HepG2 (cell line): ENCODE measurements around the gene HIPK2. TPM values are rescaled to one million over a fixed set of nuclear protein-coding genes. Genes with fewer than 3 reads are reported as not detected.
A peak's percentile ranks its signal among the peaks of the same experiment; 100 is the strongest.

ENCODE experiments used
- HNF1B ChIP-seq: sonication (generic); formaldehyde crosslinking; IDR thresholded peaks from 2 replicates; pipeline ENCODE4 v1.5.1; 2020; ENCODE audit warnings: mild to moderate bottlenecking, moderate library complexity, missing genetic modification reagents
- PTBP1 ChIP-seq: fragments of 200-400 bp; formaldehyde crosslinking; IDR thresholded peaks from 2 replicates; pipeline ENCODE4 v1.6.1; 2018; ENCODE audit warnings: low read length, low read depth; ENCODE audit not compliant: poor library complexity, severe bottlenecking
- RBM39 ChIP-seq: fragments of 200-400 bp; formaldehyde crosslinking; IDR thresholded peaks from one replicate; pipeline ENCODE4 v1.6.1; 2018; ENCODE audit warnings: antibody characterized with exemption, mild to moderate bottlenecking, low read depth, low read length; ENCODE audit not compliant: poor library complexity, severe bottlenecking
- RERE ChIP-seq: IDR thresholded peaks from 2 replicates; pipeline ENCODE4 v1.6.1; 2016; ENCODE audit warnings: low read depth, missing genetic modification reagents, missing compliant biosample characterization
- SP140L ChIP-seq: sonication (generic); formaldehyde crosslinking; IDR thresholded peaks from 2 replicates; pipeline ENCODE4 v1.4.0; 2020; ENCODE audit warnings: missing genetic modification reagents, borderline replicate concordance
- ZNF362 ChIP-seq: sonication (generic); formaldehyde crosslinking; IDR thresholded peaks from 2 replicates; pipeline ENCODE4 v1.4.0; 2020; ENCODE audit warnings: missing genetic modification reagents, mild to moderate bottlenecking, borderline replicate concordance
- ZNF44 ChIP-seq: sonication (generic); formaldehyde crosslinking; IDR thresholded peaks from 2 replicates; pipeline ENCODE4 v1.5.1; 2020; ENCODE audit warnings: mild to moderate bottlenecking, missing genetic modification reagents
- ZNF569 ChIP-seq: sonication (generic); formaldehyde crosslinking; IDR thresholded peaks from 2 replicates; pipeline ENCODE4 v1.5.0; 2020; ENCODE audit warnings: mild to moderate bottlenecking, missing genetic modification reagents, moderate library complexity, borderline replicate concordance
- ZNF800 ChIP-seq: sonication (generic); formaldehyde crosslinking; IDR thresholded peaks from 2 replicates; pipeline ENCODE4 v1.4.0; 2020; ENCODE audit warnings: missing genetic modification reagents
- ZSCAN30 ChIP-seq: sonication (generic); formaldehyde crosslinking; IDR thresholded peaks from 2 replicates; pipeline ENCODE4 v1.5.0; 2020; ENCODE audit warnings: mild to moderate bottlenecking, missing genetic modification reagents
- polyA plus RNA-seq, 8 experiments: library from polyadenylated mRNA; depleted of rRNA in 3 of 8; stranded (reverse) in 7 of 8; unstranded in 1 of 8; fragments of >200 nt; fragmentation: Illumina TruSeq in 4 of 8; extraction: Trizol in 4 of 8; gene quantifications; 2 replicates each; pipeline versions ENCODE4 v1.2.1 to v1.2.3, GENCODE V29; 2011 to 2016; ENCODE audit warnings: low read depth in 4 of 8, missing spikeins in 1 of 8, mixed read lengths in 1 of 8; ENCODE audit not compliant: insufficient read depth in 1 of 8
- total RNA-seq, 5 experiments: library from RNA; depleted of rRNA; stranded (reverse); fragments of >200 nt; fragmentation: Illumina TruSeq; extraction: Trizol; gene quantifications; 2 replicates each; pipeline ENCODE4 v1.2.3, GENCODE V29; 2016; ENCODE audit warnings: low read depth in 1 of 5

The HIPK2 gene
- total and polyA plus RNA-seq, 2 of the 13 experiments (the other 11 are each of a cell fraction or from before 2014, with no cell fraction given): 14.4 to 20.2 TPM

GRCh38 chr7:139675127-139676125 lies 102.4 kb downstream of the HIPK2 start (continued):
- no peak for TF ChIP-seq PTBP1
- TF ChIP-seq RERE (CRISPR knock-in tag): peak; percentile 88
- TF ChIP-seq RBM39: no peak
- no peak for TF ChIP-seq ZNF44 (CRISPR knock-in tag)
- peak; percentile 74; the same call in 1 of the 2 replicates for TF ChIP-seq ZNF800
- TF ChIP-seq SP140L: no peak
- TF ChIP-seq HNF1B (CRISPR knock-in tag): peak; percentile 73
- TF ChIP-seq ZSCAN30 (CRISPR knock-in tag): no peak
- no peak; the same call in 1 of the 2 replicates for TF ChIP-seq ZNF362
- TF ChIP-seq ZNF569 (CRISPR knock-in tag): no peak
